GM18511 (cell line): ENCODE results near the gene SMYD3.

Experiments
- ATAC-seq: cut with Tn5 transposase; IDR thresholded peaks from one replicate; pipeline ENCODE4 v1.9.1; 2021; ENCODE audit warnings: mild to moderate bottlenecking, moderate library complexity; ENCODE audit not compliant: unreplicated experiment

SMYD3 gene

GRCh38 chr1:246157516-246157915 lies 349.6 kb downstream of the SMYD3 start:
- no peak for ATAC-seq

GRCh38 chr1:246156847-246157246 lies 350.2 kb downstream of the SMYD3 start:
- no peak for ATAC-seq

GRCh38 chr1:246155923-246156322 lies 351.2 kb downstream of the SMYD3 start:
- no peak for ATAC-seq

GRCh38 chr1:246153796-246154212 lies 353.3 kb downstream of the SMYD3 start:
- ATAC-seq: no peak

GRCh38 chr1:246152986-246153431 lies 354.1 kb downstream of the SMYD3 start:
- no peak for ATAC-seq

GRCh38 chr1:246151796-246152434 lies 355.2 kb downstream of the SMYD3 start:
- no peak for ATAC-seq

GRCh38 chr1:246149543-246149942 lies 357.5 kb downstream of the SMYD3 start:
- ATAC-seq: no peak

- no peak for ATAC-seq
These were observed 359.3 kb downstream of the SMYD3 start for GRCh38 chr1:246147524-246148461.

GRCh38 chr1:246146804-246147523 lies 360.1 kb downstream of the SMYD3 start:
- no peak for ATAC-seq

GRCh38 chr1:246145900-246146299 lies 361.2 kb downstream of the SMYD3 start:
- no peak for ATAC-seq

- ATAC-seq: no peak
These were observed 362.1 kb downstream of the SMYD3 start for GRCh38 chr1:246144931-246145330.

GRCh38 chr1:246142320-246142893 lies 364.7 kb downstream of the SMYD3 start:
- no peak for ATAC-seq

- ATAC-seq: no peak
These were observed 365.8 kb downstream of the SMYD3 start for GRCh38 chr1:246141306-246141705.

GRCh38 chr1:246139745-246140182 lies 367.3 kb downstream of the SMYD3 start:
- no peak for ATAC-seq

- no peak for ATAC-seq
These were observed 368.3 kb downstream of the SMYD3 start for GRCh38 chr1:246138781-246139180.

GRCh38 chr1:246136477-246136876 lies 370.6 kb downstream of the SMYD3 start:
- no peak for ATAC-seq

- ATAC-seq: no peak
These were observed 372.3 kb downstream of the SMYD3 start for GRCh38 chr1:246134789-246135188.

- ATAC-seq: no peak
These were observed 376.0 kb downstream of the SMYD3 start for GRCh38 chr1:246131095-246131494.

GRCh38 chr1:246128494-246129069 lies 378.5 kb downstream of the SMYD3 start:
- no peak for ATAC-seq

- no peak for ATAC-seq
These were observed 380.5 kb downstream of the SMYD3 start for GRCh38 chr1:246126580-246126979.

GRCh38 chr1:246122071-246122470 lies 385.0 kb downstream of the SMYD3 start:
- no peak for ATAC-seq
